ENCODE data around the gene LAG3.

- TF ChIP-seq CTCF (conservative IDR thresholded peaks at IDR 0.05) = no peak
- TF ChIP-seq ZFX (IDR thresholded peaks at IDR 0.05) = no peak
These were observed 2.7 kb upstream of the LAG3 start for GRCh38 chr12:6769666-6770065.
